HFFc6 (cell line): ENCODE data around the gene SIPA1L3. TPM values are rescaled to one million over a fixed set of nuclear protein-coding genes. Genes with fewer than 3 reads are reported as not detected.

ENCODE experiments used
- DNase-seq: peaks from one replicate; pipeline ENCODE4 v3.0.0-alpha.2; 2018
- H3K27ac Mint-ChIP-seq: 2 replicates; pipeline ENCODE4 v1.8.0; 2020; ENCODE audit warnings: mild to moderate bottlenecking, mixed read lengths
- H3K27me3 Mint-ChIP-seq: 2 replicates; pipeline ENCODE4 v1.8.0; 2021; ENCODE audit warnings: mild to moderate bottlenecking, moderate library complexity, mixed read lengths; ENCODE audit not compliant: insufficient read depth
- H3K36me3 Mint-ChIP-seq: 2 replicates; pipeline ENCODE4 v1.8.0; 2021; ENCODE audit warnings: low read depth, mixed read lengths
- H3K4me1 Mint-ChIP-seq: 2 replicates; pipeline ENCODE4 v1.8.0; 2020; ENCODE audit warnings: low read depth, mixed read lengths
- H3K4me3 Mint-ChIP-seq: 2 replicates; pipeline ENCODE4 v1.8.0; 2020; ENCODE audit warnings: mild to moderate bottlenecking, moderate library complexity, mixed read lengths
- H3K9me3 Mint-ChIP-seq: 2 replicates; pipeline ENCODE4 v1.8.0; 2020; ENCODE audit warnings: mild to moderate bottlenecking, mixed read lengths
- CTCF ChIP-seq: fragments of 200-600 bp; sonication (generic); IDR thresholded peaks from 2 replicates; pipeline ENCODE4 v1.5.0; 2021; ENCODE audit warnings: antibody characterized with exemption, mild to moderate bottlenecking
- total RNA-seq, 6 experiments: library from RNA; stranded (reverse); fragmentation: NEBNext Ultra II Directional; extraction: Animal tissue kit (Norgen Biotek cat#: 25700); gene quantifications; 2 replicates in 1 of 6; 3 replicates in 5 of 6; pipeline ENCODE4 v1.2.3, GENCODE V29; 2021

Gene SIPA1L3
- total RNA-seq, 6 experiments from 2014 or later = 34.0 to 46.7 (median 41.8) TPM

- peaks cover 34% of the 10 kb centered on the region for H3K27me3 Mint-ChIP-seq
- H3K36me3 Mint-ChIP-seq = peaks cover 6% of the 10 kb centered on the region; the same call in 1 of the 2 replicates
- TF ChIP-seq CTCF = no peak
- no peak overlapping the region for H3K4me3 Mint-ChIP-seq
- H3K27ac Mint-ChIP-seq = no peak overlapping the region
- no peaks in the 10 kb centered on the region for H3K9me3 Mint-ChIP-seq
- DNase-seq = no peak
- H3K4me1 Mint-ChIP-seq = peaks cover 4% of the 10 kb centered on the region
Measured at GRCh38 chr19:37893845-37894575, 13.0 kb upstream of the SIPA1L3 start.

GRCh38 chr19:37896180-37896579 is 10.8 kb upstream of the SIPA1L3 start:
- no peaks in the 10 kb centered on the region for H3K9me3 Mint-ChIP-seq
- no peak for TF ChIP-seq CTCF
- no peak overlapping the region for H3K4me3 Mint-ChIP-seq
- H3K4me1 Mint-ChIP-seq = peaks cover 5% of the 10 kb centered on the region
- no peak for DNase-seq
- H3K27me3 Mint-ChIP-seq = peaks cover 34% of the 10 kb centered on the region
- no peak overlapping the region for H3K27ac Mint-ChIP-seq
- peaks cover 6% of the 10 kb centered on the region; the same call in 1 of the 2 replicates for H3K36me3 Mint-ChIP-seq

GRCh38 chr19:37899453-37899852 is 7.6 kb upstream of the SIPA1L3 start:
- peaks cover 5% of the 10 kb centered on the region for H3K4me1 Mint-ChIP-seq
- no peak for TF ChIP-seq CTCF
- no peak overlapping the region for H3K27ac Mint-ChIP-seq
- DNase-seq = no peak
- no peaks in the 10 kb centered on the region for H3K36me3 Mint-ChIP-seq
- H3K4me3 Mint-ChIP-seq = no peak overlapping the region
- H3K9me3 Mint-ChIP-seq = no peaks in the 10 kb centered on the region
- H3K27me3 Mint-ChIP-seq = peaks cover 10% of the 10 kb centered on the region

GRCh38 chr19:37899966-37900365 is 7.0 kb upstream of the SIPA1L3 start:
- H3K4me1 Mint-ChIP-seq = peaks cover 5% of the 10 kb centered on the region
- no peak for TF ChIP-seq CTCF

GRCh38 chr19:37902668-37903067 is 4.3 kb upstream of the SIPA1L3 start:
- DNase-seq = peak; percentile 44
- no peak overlapping the region for H3K27ac Mint-ChIP-seq
- peaks cover 15% of the 10 kb centered on the region for H3K4me1 Mint-ChIP-seq
- H3K9me3 Mint-ChIP-seq = no peaks in the 10 kb centered on the region
- peak; percentile 97 for TF ChIP-seq CTCF
- H3K27me3 Mint-ChIP-seq = no peaks in the 10 kb centered on the region; the same call in 1 of the 2 replicates
- no peak overlapping the region for H3K4me3 Mint-ChIP-seq
- peaks cover 3% of the 10 kb centered on the region; the same call in 1 of the 2 replicates for H3K36me3 Mint-ChIP-seq

More at GRCh38 chr19:37899966-37900365, 7.0 kb upstream of the SIPA1L3 start:
- Mint-ChIP-seq H3K9me3 (no peaks in the 10 kb centered on the region), H3K4me3 (no peak overlapping the region), H3K36me3 (no peaks in the 10 kb centered on the region), H3K27ac (no peak overlapping the region), H3K27me3 (peaks cover 10% of the 10 kb centered on the region; the same call in 1 of the 2 replicates)
- no peak for DNase-seq
